Upper lobe of left lung (tissue), 4 donors: ENCODE data around the gene SNTG2.

Experiments used
- CTCF ChIP-seq, 6 experiments: fragments of 450-650 bp in 4 of 6; fragments of 200-600 bp in 2 of 6; sonication (generic) in 2 of 6; IDR thresholded peaks; one replicate each; pipeline ENCODE4 v1.5.1; 2016 to 2019; ENCODE audit warnings: antibody characterized with exemption in 6 of 6
- EP300 ChIP-seq, 4 donors: sonication (generic); formaldehyde crosslinking; IDR thresholded peaks; one replicate each; pipeline ENCODE4 v1.5.1; 2017; ENCODE audit warnings: antibody characterized with exemption in 4 of 4, control low read depth in 2 of 4
- POLR2A ChIP-seq, 4 donors: fragments of 450-650 bp; IDR thresholded peaks; one replicate each; pipeline ENCODE4 v1.5.1; 2016 to 2017; ENCODE audit warnings: antibody characterized with exemption in 4 of 4, mild to moderate bottlenecking in 2 of 4
- POLR2AphosphoS5 ChIP-seq, 2 donors: sonication (generic); formaldehyde crosslinking; IDR thresholded peaks; one replicate each; pipeline ENCODE4 v1.5.1; 2017; ENCODE audit warnings: antibody characterized with exemption in 2 of 2

GRCh38 chr2:1032030-1032429, 81.4 kb downstream of the SNTG2 start:
- TF ChIP-seq CTCF (IDR thresholded peaks at IDR 0.05): no peak
- TF ChIP-seq POLR2A (IDR thresholded peaks at IDR 0.05): no peak
- TF ChIP-seq EP300 (IDR thresholded peaks at IDR 0.05): no peak
- no peak for TF ChIP-seq POLR2AphosphoS5 (IDR thresholded peaks at IDR 0.05)
